Endothelial cell of umbilical vein (primary cell): ENCODE results near the gene PAX5. TPM values are rescaled to one million over a fixed set of nuclear protein-coding genes. Genes with fewer than 3 reads are reported as not detected.

Source experiments
- BruUV-seq: library from RNA; stranded (reverse); fragments of 400-500 nt; replicated peaks from 2 replicates; lab custom pipeline; 2021; lab: Mats Ljungman, UMichigan
- CTCF ChIA-PET: fragments of 300-600, 350-600 bp; sonication (Branson Sonifier 250); formaldehyde crosslinking; loops from one replicate; lab custom pipeline; 2021; ENCODE audit warnings: antibody characterized with exemption, inconsistent platforms; lab: Charles Lee
- POLR2A ChIA-PET: fragments of 300-600, 350-600 bp; sonication (Branson Sonifier 250); formaldehyde crosslinking; loops from one replicate; lab custom pipeline; 2021; ENCODE audit warnings: antibody characterized with exemption, inconsistent platforms; lab: Charles Lee
- DNase-seq: peaks from one replicate; pipeline ENCODE4 v3.0.0-alpha.2; 2011; ENCODE audit warnings: low read depth, low spot score
- FAIRE-seq: peaks from 2 replicates; lab custom pipeline; 2011; peaks lifted over from hg19 to GRCh38; lab: Jason Lieb, UNC
- H2AFZ ChIP-seq: 2 replicates; pipeline ENCODE4 v1.6.0; 2012; ENCODE audit warnings: low read depth, low read length, control low read depth, inconsistent platforms
- H3K27ac ChIP-seq: 2 replicates; pipeline ENCODE4 v1.5.1; 2011; ENCODE audit warnings: low read depth, mild to moderate bottlenecking, control low read depth, low read length, moderate library complexity; ENCODE audit not compliant: insufficient read depth
- H3K27me3 ChIP-seq, 2 experiments: 2 replicates each; pipeline versions ENCODE4 v1.6.0 to v1.6.1; 2011; ENCODE audit warnings: low read length in 2 of 2, mixed read lengths in 1 of 2; ENCODE audit not compliant: control insufficient read depth in 2 of 2, insufficient read depth in 2 of 2
- H3K36me3 ChIP-seq, 2 experiments: 2 replicates in 1 of 2; 3 replicates in 1 of 2; pipeline ENCODE4 v1.5.1; 2011; ENCODE audit warnings: low read length in 2 of 2, mild to moderate bottlenecking in 1 of 2, moderate library complexity in 1 of 2; ENCODE audit not compliant: control insufficient read depth in 2 of 2, insufficient read depth in 2 of 2; ENCODE audit errors: extremely low read depth in 1 of 2
- H3K4me1 ChIP-seq: 3 replicates; pipeline ENCODE4 v1.5.1; 2011; ENCODE audit warnings: mild to moderate bottlenecking, low read length; ENCODE audit not compliant: control insufficient read depth, insufficient read depth; ENCODE audit errors: extremely low read depth
- H3K4me2 ChIP-seq: 2 replicates; pipeline ENCODE4 v1.6.1; 2011; ENCODE audit warnings: low read length, control low read depth, mixed read lengths; ENCODE audit not compliant: insufficient read depth
- H3K4me3 ChIP-seq, 3 experiments: fragments of 200-600 bp in 1 of 3; sonication (generic), shearing (Covaris generic) in 1 of 3; replicated peaks in 1 of 3; 2 replicates each; pipeline ENCODE4 v1.5.1; 2011 to 2016; ENCODE audit warnings: control low read depth in 3 of 3, low read length in 3 of 3, mild to moderate bottlenecking in 2 of 3, inconsistent platforms in 1 of 3, low read depth in 1 of 3, moderate library complexity in 1 of 3; ENCODE audit not compliant: insufficient read depth in 1 of 3
- H3K79me2 ChIP-seq: 2 replicates; pipeline ENCODE4 v1.6.0; 2012; ENCODE audit warnings: low read length, inconsistent platforms; ENCODE audit not compliant: control insufficient read depth, insufficient read depth
- H3K9ac ChIP-seq: replicated peaks from 2 replicates; pipeline ENCODE3; 2011; ENCODE audit warnings: low read length, control low read depth; ENCODE audit not compliant: insufficient read depth; ENCODE audit errors: extremely low read depth
- H3K9me1 ChIP-seq: replicated peaks from 3 replicates; pipeline ENCODE4 v1.6.0; 2011; ENCODE audit warnings: mild to moderate bottlenecking, low read length; ENCODE audit not compliant: control insufficient read depth, insufficient read depth; ENCODE audit errors: extremely low read depth
- H3K9me3 ChIP-seq: replicated peaks from 2 replicates; pipeline ENCODE4 v1.5.1; 2012; ENCODE audit warnings: low read length, inconsistent platforms; ENCODE audit not compliant: control insufficient read depth, insufficient read depth
- H4K20me1 ChIP-seq: replicated peaks from 2 replicates; pipeline ENCODE3; 2011; ENCODE audit warnings: mild to moderate bottlenecking, low read length; ENCODE audit not compliant: control insufficient read depth, insufficient read depth; ENCODE audit errors: extremely low read depth
- CTCF ChIP-seq, 2 donors: IDR thresholded peaks; 1 replicate in 1 of 2; 2 replicates in 1 of 2; pipeline ENCODE4 v1.5.1; 2011; ENCODE audit warnings: low read length in 2 of 2, mild to moderate bottlenecking in 2 of 2, moderate library complexity in 2 of 2, control low read depth in 1 of 2, inconsistent platforms in 1 of 2, low read depth in 1 of 2; ENCODE audit not compliant: insufficient read depth in 1 of 2; ENCODE audit errors: extremely low read depth in 1 of 2
- EZH2 ChIP-seq: IDR thresholded peaks from 2 replicates; pipeline ENCODE4 v1.6.1; 2012; ENCODE audit warnings: borderline replicate concordance, low read depth, mild to moderate bottlenecking, moderate library complexity, low read length, inconsistent platforms; ENCODE audit not compliant: severe bottlenecking
- FOS ChIP-seq: IDR thresholded peaks from 2 replicates; pipeline ENCODE4 v1.6.1; 2011; ENCODE audit warnings: mild to moderate bottlenecking, low read length, moderate library complexity, borderline replicate concordance; ENCODE audit not compliant: insufficient read depth
- GATA2 ChIP-seq: IDR thresholded peaks from 2 replicates; pipeline ENCODE4 v1.7.0; 2011; ENCODE audit warnings: low read depth, mild to moderate bottlenecking, moderate library complexity, mixed read lengths, low read length; ENCODE audit not compliant: insufficient read length, insufficient read depth
- JUN ChIP-seq: IDR thresholded peaks from 2 replicates; pipeline ENCODE4 v1.6.1; 2011; ENCODE audit warnings: borderline replicate concordance, low read depth; ENCODE audit not compliant: insufficient read length, insufficient read depth
- MAX ChIP-seq: IDR thresholded peaks from 2 replicates; pipeline ENCODE4 v1.6.1; 2011; ENCODE audit not compliant: insufficient read depth, insufficient read length
- MYC ChIP-seq: IDR thresholded peaks from one replicate; pipeline ENCODE4 v1.6.1; 2011; ENCODE audit warnings: mild to moderate bottlenecking, low read depth, low read length
- POLR2A ChIP-seq: IDR thresholded peaks from 2 replicates; pipeline ENCODE4 v1.6.1; 2012; ENCODE audit warnings: low read depth, mild to moderate bottlenecking, control low read depth, low read length
- POLR2AphosphoS5 ChIP-seq: IDR thresholded peaks from 2 replicates; pipeline ENCODE4 v1.6.1; 2012; ENCODE audit warnings: low read depth, mild to moderate bottlenecking, control low read depth, low read length, moderate library complexity; ENCODE audit not compliant: insufficient read depth
- dilution Hi-C: fragments of 300-500 bp; cut with MboI; formaldehyde crosslinking; loops from one replicate; pipeline ENCODE4 v1.15.0; 2019; ENCODE audit warnings: low sequenced_read_pairs; ENCODE audit not compliant: extremely low pct_ligation_motif_present
- intact Hi-C: fragments of 100-400 bp; cut with micrococcal nuclease; formaldehyde crosslinking; loops from one replicate; pipeline ENCODE4 v1.10.0; 2022
- polyA plus RNA-seq, 4 experiments: library from polyadenylated mRNA; depleted of rRNA in 3 of 4; stranded (reverse) in 3 of 4; unstranded in 1 of 4; fragments of >200 nt; gene quantifications; 2 replicates each; pipeline versions ENCODE4 v1.2.1 to v1.2.3, GENCODE V29; 2011 to 2012; ENCODE audit warnings: missing spikeins in 1 of 4
- total RNA-seq: library from RNA; stranded (reverse); gene quantifications from 2 replicates; pipeline ENCODE4 v1.2.3, GENCODE V29; 2021

The PAX5 gene
- total and polyA plus RNA-seq, 2 donors (not counting 3 experiments of a cell fraction or from before 2014, with no cell fraction given), result not detected

DNA sequence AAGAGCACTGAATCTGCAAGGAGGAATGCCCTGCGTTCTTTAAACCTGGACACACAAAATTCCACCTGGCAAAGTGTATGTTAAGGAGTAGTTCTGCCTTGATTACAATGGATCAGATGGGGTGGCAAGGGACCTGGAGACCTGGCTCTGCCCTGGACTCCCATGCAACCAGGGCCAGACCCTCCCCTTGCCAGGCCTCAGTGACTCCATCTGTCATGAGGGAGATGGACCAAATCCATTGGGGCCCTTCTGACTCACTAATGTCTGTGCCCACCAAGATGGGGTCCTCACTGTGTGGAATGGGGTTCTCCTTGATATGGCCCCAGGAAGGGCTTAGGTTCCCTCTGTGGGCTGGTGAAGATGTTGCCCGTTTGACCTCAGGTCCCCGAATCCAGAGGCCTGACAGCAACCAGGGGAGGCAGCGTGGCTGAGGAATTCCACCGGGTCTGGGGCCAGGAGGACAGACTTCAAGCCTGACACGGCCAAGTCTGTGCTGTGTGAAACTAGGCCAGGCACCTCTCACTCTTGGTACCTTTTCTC lies 100.3 kb downstream of the PAX5 start:
- CTCF ChIA-PET, result interaction anchor here (1.4 kb wide), 1 partner anchor 10 kb away, joined by 3 read pairs; no protein-coding TSS in a partner anchor
- no peaks in the 10 kb centered on the region for H3K9me3 ChIP-seq
- FAIRE-seq (no peak), DNase-seq (no peak)
- no TSS peak for BruUV-seq
- no peak overlapping the region for H3K9ac ChIP-seq
- H3K4me2 ChIP-seq, result no peak overlapping the region
- H2AFZ ChIP-seq, result no peak overlapping the region
- H3K27ac ChIP-seq, result no peak overlapping the region
- no peaks in the 10 kb centered on the region for H3K9me1 ChIP-seq
- H3K27me3 ChIP-seq, result peaks cover 15 to 20% of the 10 kb centered on the region in 2 experiments
- peaks cover 3% of the 10 kb centered on the region for H3K4me1 ChIP-seq
- POLR2A ChIA-PET, result no interaction called here
- no peaks in the 10 kb centered on the region for H3K36me3 ChIP-seq
- intact Hi-C loops, result no loop called here
- dilution Hi-C loops, result no loop called here
- no peaks in the 10 kb centered on the region for H4K20me1 ChIP-seq
- TF ChIP-seq EZH2, result no peak
- TF ChIP-seq POLR2AphosphoS5, result no peak
- TF ChIP-seq MYC, result no peak
- TF ChIP-seq POLR2A, result no peak
- no peak for TF ChIP-seq GATA2
- no peak for TF ChIP-seq CTCF (IDR thresholded peaks at IDR 0.05; ENCODE audit: extremely low read depth in 1 of 2, insufficient read depth in 1 of 2, low read depth in 1 of 2, low read length in 2 of 2)
- no peak for TF ChIP-seq FOS
- TF ChIP-seq MAX, result no peak
- TF ChIP-seq JUN, result no peak
- H3K4me3 ChIP-seq, result no peak overlapping the region
- H3K79me2 ChIP-seq, result no peaks in the 10 kb centered on the region
